Measurements from ENCODE around the gene LRRC25. TPM values are rescaled to one million over a fixed set of nuclear protein-coding genes. Genes with fewer than 3 reads are reported as not detected.
A peak's percentile ranks its signal among the peaks of the same experiment; 100 is the strongest.

LRRC25 gene
- total and polyA plus RNA-seq, 2 donors (not counting 1 experiment from before 2014, with no cell fraction given) = 0.10 to 1.2 TPM

DNA sequence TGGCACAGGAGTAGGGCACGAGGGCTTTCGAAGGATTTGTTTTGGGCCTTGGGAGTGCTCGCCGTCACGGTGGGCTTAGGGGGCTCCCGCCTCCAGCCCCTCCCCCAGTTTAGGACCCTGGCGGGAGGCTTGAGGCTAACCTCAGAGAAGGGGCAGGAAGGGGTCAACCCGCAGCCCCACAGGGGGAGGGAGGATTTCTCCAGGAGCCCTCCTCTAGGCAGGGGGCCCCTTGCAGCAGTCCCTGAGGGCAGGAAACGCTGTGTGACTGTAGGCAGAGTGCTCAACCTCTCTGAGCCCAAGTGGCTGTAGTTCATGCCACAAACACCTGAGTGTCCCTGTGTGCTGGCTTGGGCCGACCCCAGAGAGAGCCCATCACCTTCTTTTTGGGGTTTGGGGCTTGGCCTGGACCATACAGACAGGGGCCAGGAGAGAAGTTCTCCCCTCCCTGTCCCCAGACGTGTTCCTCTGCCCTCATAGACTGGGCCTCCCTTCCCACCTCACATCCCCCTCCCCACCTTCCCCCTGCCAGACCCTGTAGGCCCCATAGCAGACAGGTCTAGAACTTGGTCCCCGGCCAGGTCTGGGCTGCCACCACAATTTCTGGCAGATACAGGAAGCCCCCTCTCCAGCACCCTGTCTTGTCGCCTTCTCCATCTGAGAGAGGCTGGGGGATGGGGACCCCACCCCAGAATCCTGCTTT, 32.4 kb upstream of the LRRC25 start:
- no peak for DNase-seq (ENCODE audit: low read depth in 2 of 2)
- no peaks in the 10 kb centered on the region for H4K20me1 ChIP-seq (ENCODE audit: control insufficient read depth, extremely low read depth, insufficient read depth, low read length)
- peak overlapping the region; percentile 80 for H3K9ac ChIP-seq (ENCODE audit: insufficient read depth, low read length)
- peak overlapping the region; percentile 79 for H3K27ac ChIP-seq (ENCODE audit: insufficient read depth, low read length)
- no peaks in the 10 kb centered on the region for H3K9me3 ChIP-seq (ENCODE audit: control insufficient read depth, insufficient read depth, low read depth, low read length)
- H3K79me2 ChIP-seq (ENCODE audit: control insufficient read depth, insufficient read depth, low read length) = peaks cover 25% of the 10 kb centered on the region
- no peak for TF ChIP-seq EZH2 (IDR thresholded peaks at IDR 0.05; ENCODE audit: low read length, missing control alignments)
- TF ChIP-seq, protein P1, sequence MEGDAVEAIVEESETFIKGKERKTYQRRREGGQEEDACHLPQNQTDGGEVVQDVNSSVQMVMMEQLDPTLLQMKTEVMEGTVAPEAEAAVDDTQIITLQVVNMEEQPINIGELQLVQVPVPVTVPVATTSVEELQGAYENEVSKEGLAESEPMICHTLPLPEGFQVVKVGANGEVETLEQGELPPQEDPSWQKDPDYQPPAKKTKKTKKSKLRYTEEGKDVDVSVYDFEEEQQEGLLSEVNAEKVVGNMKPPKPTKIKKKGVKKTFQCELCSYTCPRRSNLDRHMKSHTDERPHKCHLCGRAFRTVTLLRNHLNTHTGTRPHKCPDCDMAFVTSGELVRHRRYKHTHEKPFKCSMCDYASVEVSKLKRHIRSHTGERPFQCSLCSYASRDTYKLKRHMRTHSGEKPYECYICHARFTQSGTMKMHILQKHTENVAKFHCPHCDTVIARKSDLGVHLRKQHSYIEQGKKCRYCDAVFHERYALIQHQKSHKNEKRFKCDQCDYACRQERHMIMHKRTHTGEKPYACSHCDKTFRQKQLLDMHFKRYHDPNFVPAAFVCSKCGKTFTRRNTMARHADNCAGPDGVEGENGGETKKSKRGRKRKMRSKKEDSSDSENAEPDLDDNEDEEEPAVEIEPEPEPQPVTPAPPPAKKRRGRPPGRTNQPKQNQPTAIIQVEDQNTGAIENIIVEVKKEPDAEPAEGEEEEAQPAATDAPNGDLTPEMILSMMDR (conservative IDR thresholded peaks at IDR 0.05 in 1 of 2, IDR thresholded peaks at IDR 0.05 in 1 of 2; ENCODE audit: low read depth in 1 of 2, low read length in 2 of 2) = no peak
- peaks cover 11% of the 10 kb centered on the region for H3K36me3 ChIP-seq (ENCODE audit: control insufficient read depth, insufficient read depth, low read length)
- peak overlapping the region; percentile 32 for H3K4me2 ChIP-seq (ENCODE audit: extremely low read depth, insufficient read depth, low read length)
- no peak overlapping the region for H3K4me3 ChIP-seq (replicated peaks in 1 of 4; ENCODE audit: control extremely low read depth in 1 of 4, insufficient read depth in 1 of 4, low read depth in 3 of 4, low read length in 4 of 4)
- H3K27me3 ChIP-seq (ENCODE audit: control insufficient read depth, insufficient read depth, low read length) = no peaks in the 10 kb centered on the region
- H2AFZ ChIP-seq (ENCODE audit: low read length) = no peak overlapping the region
- H3K4me1 ChIP-seq (ENCODE audit: control insufficient read depth, extremely low read depth, insufficient read depth, low read length) = peaks cover 34% of the 10 kb centered on the region

DNA sequence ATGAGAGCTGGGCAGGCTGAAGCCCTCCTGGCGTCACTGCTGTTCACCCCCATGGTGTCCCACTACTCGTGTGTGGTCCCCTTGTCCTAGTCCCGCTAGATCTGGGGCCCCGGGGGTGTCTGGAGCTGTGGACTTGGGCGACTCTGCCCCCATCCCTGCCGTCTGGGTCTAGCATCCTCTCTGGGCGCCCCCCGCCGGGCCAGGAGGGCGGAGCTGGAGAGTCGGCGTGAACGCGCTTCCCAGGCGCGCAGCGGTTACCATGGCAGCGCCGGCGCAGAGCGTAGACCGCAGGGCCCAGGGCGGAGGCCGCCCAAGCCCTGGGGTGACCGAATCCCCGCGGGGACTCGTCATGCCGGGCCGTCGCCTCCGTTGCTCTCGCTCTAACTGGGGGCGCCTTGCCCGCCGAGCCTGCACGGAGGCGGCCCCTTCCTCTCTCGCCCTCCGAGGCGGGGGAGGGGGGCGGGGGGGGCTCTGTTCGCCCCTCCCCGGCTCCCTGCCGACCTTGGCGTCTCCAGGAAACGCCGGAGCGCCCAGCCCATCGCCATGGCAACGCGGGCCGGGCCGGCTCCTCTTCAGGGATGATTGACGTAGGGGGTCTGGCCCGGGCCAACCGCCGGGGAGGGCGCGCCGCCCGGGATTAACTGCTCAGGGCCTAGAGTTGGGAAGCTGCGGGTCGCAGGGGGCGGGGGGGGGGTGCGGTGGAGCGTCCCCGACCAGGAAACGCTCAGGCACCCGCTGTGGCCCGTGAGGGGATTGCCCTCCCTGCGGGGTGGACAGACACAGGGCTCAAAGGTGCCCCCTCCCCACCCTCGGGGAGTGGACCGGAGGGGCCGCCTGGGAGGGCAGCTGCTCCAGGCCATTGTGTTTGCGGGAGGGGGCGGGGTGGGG, 31.6 kb upstream of the LRRC25 start:
- DNase-seq (ENCODE audit: low read depth in 2 of 2) = peak; percentile 79 to 82
- Histone ChIP-seq H3K4me3 (replicated peaks in 1 of 4; ENCODE audit: control extremely low read depth in 1 of 4, insufficient read depth in 1 of 4, low read depth in 3 of 4, low read length in 4 of 4) (peak overlapping the region in 2 of 4 experiments; percentile 19 to 44), H2AFZ (ENCODE audit: low read length) (no peak overlapping the region), H3K4me2 (ENCODE audit: extremely low read depth, insufficient read depth, low read length) (peak overlapping the region; percentile 59), H3K36me3 (ENCODE audit: control insufficient read depth, insufficient read depth, low read length) (peaks cover 9% of the 10 kb centered on the region), H3K9ac (ENCODE audit: insufficient read depth, low read length) (peak overlapping the region; percentile 80), H3K9me3 (ENCODE audit: control insufficient read depth, insufficient read depth, low read depth, low read length) (no peaks in the 10 kb centered on the region), H3K79me2 (ENCODE audit: control insufficient read depth, insufficient read depth, low read length) (peaks cover 31% of the 10 kb centered on the region), H3K4me1 (ENCODE audit: control insufficient read depth, extremely low read depth, insufficient read depth, low read length) (peaks cover 34% of the 10 kb centered on the region), H4K20me1 (ENCODE audit: control insufficient read depth, extremely low read depth, insufficient read depth, low read length) (no peaks in the 10 kb centered on the region), H3K27ac (ENCODE audit: insufficient read depth, low read length) (peak overlapping the region; percentile 79), H3K27me3 (ENCODE audit: control insufficient read depth, insufficient read depth, low read length) (no peaks in the 10 kb centered on the region)
- TF ChIP-seq, protein P1 (conservative IDR thresholded peaks at IDR 0.05 in 1 of 2, IDR thresholded peaks at IDR 0.05 in 1 of 2; ENCODE audit: low read depth in 1 of 2, low read length in 2 of 2) = peak in 1 of 2 donors; percentile 1
- no peak for TF ChIP-seq EZH2 (IDR thresholded peaks at IDR 0.05; ENCODE audit: low read length, missing control alignments)

DNA sequence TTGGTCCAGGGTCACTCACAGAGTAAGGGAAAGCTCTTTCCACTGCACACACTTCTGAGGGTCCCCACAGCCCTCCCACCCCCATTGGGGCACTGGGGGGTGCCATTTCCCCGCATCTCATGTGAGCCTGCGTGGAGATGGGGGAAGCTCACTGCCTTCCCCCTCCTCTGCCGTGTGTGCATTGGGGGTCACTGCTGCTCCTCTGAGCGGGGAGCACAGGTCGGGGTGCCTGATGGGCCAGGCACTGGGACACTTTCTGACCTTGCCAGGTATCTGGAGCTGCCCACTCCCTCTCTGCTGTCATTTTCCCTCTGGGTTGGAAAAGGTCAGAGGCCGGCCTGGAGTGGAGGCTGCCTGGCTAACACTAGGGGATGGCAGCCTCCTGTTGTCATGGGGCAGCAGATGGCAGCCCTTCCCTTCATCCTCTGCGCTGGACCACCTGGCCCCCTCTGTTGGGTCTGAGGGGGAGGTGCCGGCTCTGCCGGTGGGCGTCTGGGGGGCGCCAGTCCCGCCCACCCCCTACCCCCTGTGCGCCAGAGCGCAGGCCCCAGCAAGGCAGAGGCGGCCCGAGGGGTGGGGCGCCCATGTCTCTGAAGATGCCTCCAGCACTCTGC, 30.9 kb upstream of the LRRC25 start:
- H3K9me3 ChIP-seq (ENCODE audit: control insufficient read depth, insufficient read depth, low read depth, low read length) = no peaks in the 10 kb centered on the region
- no peak for TF ChIP-seq EZH2 (IDR thresholded peaks at IDR 0.05; ENCODE audit: low read length, missing control alignments)
- TF ChIP-seq, protein P1 (conservative IDR thresholded peaks at IDR 0.05 in 1 of 2, IDR thresholded peaks at IDR 0.05 in 1 of 2; ENCODE audit: low read depth in 1 of 2, low read length in 2 of 2) = no peak
- peaks cover 34% of the 10 kb centered on the region for H3K4me1 ChIP-seq (ENCODE audit: control insufficient read depth, extremely low read depth, insufficient read depth, low read length)
- H3K79me2 ChIP-seq (ENCODE audit: control insufficient read depth, insufficient read depth, low read length) = peaks cover 38% of the 10 kb centered on the region
- no peaks in the 10 kb centered on the region for H4K20me1 ChIP-seq (ENCODE audit: control insufficient read depth, extremely low read depth, insufficient read depth, low read length)
- peak overlapping the region; percentile 79 for H3K27ac ChIP-seq (ENCODE audit: insufficient read depth, low read length)
- H3K9ac ChIP-seq (ENCODE audit: insufficient read depth, low read length) = peak overlapping the region; percentile 80
- no peak overlapping the region for H3K4me3 ChIP-seq (replicated peaks in 1 of 4; ENCODE audit: control extremely low read depth in 1 of 4, insufficient read depth in 1 of 4, low read depth in 3 of 4, low read length in 4 of 4)
- no peak for DNase-seq (ENCODE audit: low read depth in 2 of 2)
- H3K36me3 ChIP-seq (ENCODE audit: control insufficient read depth, insufficient read depth, low read length) = peaks cover 9% of the 10 kb centered on the region
- H3K27me3 ChIP-seq (ENCODE audit: control insufficient read depth, insufficient read depth, low read length) = no peaks in the 10 kb centered on the region
- H2AFZ ChIP-seq (ENCODE audit: low read length) = no peak overlapping the region
- H3K4me2 ChIP-seq (ENCODE audit: extremely low read depth, insufficient read depth, low read length) = peak overlapping the region; percentile 59
